WERI-Rb-1 (cell line): ENCODE data around the gene CRACR2A.

Experiments used
- DNase-seq: peaks from one replicate; pipeline ENCODE4 v3.0.0-alpha.2; 2020
- H3K27ac ChIP-seq: fragments of 250-450 bp; sonication (Bioruptor Pico); 2 replicates; pipeline ENCODE4 v1.5.1; 2020; ENCODE audit warnings: mild to moderate bottlenecking, moderate library complexity
- H3K27me3 ChIP-seq: fragments of 250-450 bp; sonication (Bioruptor Pico); 2 replicates; pipeline ENCODE4 v1.5.1; 2021; ENCODE audit warnings: mild to moderate bottlenecking, low read depth, moderate library complexity; ENCODE audit not compliant: insufficient read depth, severe bottlenecking
- H3K36me3 ChIP-seq: fragments of 250-450 bp; sonication (Bioruptor Pico); 2 replicates; pipeline ENCODE4 v1.5.1; 2020; ENCODE audit warnings: mild to moderate bottlenecking, moderate library complexity
- H3K4me3 ChIP-seq: 2 replicates; pipeline ENCODE4 v1.5.1; 2011; ENCODE audit warnings: low read depth, mild to moderate bottlenecking, control low read depth, low read length
- H3K9me3 ChIP-seq: fragments of 250-450 bp; sonication (Bioruptor Pico); 2 replicates; pipeline ENCODE4 v1.5.1; 2021; ENCODE audit warnings: mild to moderate bottlenecking, moderate library complexity; ENCODE audit not compliant: severe bottlenecking
- TF ChIP-seq, protein P1 (sequence below): IDR thresholded peaks from 2 replicates; pipeline ENCODE4 v1.5.1; 2011; ENCODE audit warnings: low read depth, mild to moderate bottlenecking, control low read depth, inconsistent platforms, low read length

The CRACR2A gene

DNA sequence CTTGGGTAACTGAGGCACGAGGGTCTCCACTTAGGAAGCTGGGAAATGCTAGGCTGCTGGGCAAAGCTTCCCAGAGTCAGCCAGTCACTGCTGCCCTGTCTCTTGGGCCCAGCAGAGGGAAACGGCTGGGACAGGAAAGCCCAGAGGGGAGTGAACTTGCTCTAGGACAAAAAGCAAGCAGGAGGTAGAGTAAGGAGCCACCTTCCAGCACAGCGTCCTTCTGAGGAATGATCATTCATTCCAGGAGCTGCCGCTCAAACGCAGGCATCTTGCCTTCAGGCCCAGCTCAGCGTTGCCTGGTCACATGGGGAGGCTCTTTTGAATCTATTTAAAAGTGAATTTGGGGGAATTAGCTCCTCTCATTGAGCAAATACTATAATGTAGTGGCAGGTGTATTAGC, 118.6 kb downstream of the CRACR2A start:
- H3K27me3 ChIP-seq, result no peaks in the 10 kb centered on the region
- DNase-seq, result no peak
- H3K36me3 ChIP-seq, result no peaks in the 10 kb centered on the region
- no peak overlapping the region for H3K4me3 ChIP-seq
- TF ChIP-seq, protein P1, sequence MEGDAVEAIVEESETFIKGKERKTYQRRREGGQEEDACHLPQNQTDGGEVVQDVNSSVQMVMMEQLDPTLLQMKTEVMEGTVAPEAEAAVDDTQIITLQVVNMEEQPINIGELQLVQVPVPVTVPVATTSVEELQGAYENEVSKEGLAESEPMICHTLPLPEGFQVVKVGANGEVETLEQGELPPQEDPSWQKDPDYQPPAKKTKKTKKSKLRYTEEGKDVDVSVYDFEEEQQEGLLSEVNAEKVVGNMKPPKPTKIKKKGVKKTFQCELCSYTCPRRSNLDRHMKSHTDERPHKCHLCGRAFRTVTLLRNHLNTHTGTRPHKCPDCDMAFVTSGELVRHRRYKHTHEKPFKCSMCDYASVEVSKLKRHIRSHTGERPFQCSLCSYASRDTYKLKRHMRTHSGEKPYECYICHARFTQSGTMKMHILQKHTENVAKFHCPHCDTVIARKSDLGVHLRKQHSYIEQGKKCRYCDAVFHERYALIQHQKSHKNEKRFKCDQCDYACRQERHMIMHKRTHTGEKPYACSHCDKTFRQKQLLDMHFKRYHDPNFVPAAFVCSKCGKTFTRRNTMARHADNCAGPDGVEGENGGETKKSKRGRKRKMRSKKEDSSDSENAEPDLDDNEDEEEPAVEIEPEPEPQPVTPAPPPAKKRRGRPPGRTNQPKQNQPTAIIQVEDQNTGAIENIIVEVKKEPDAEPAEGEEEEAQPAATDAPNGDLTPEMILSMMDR, result no peak
- H3K27ac ChIP-seq, result no peak overlapping the region
- H3K9me3 ChIP-seq, result no peaks in the 10 kb centered on the region

- no peak for DNase-seq
- Histone ChIP-seq H3K27me3 (no peaks in the 10 kb centered on the region), H3K36me3 (no peaks in the 10 kb centered on the region), H3K9me3 (no peaks in the 10 kb centered on the region), H3K4me3 (no peak overlapping the region), H3K27ac (peak overlapping the region; percentile 57)
- TF ChIP-seq, protein P1, result no peak
Observed at GRCh38 chr12:3633396-3633795, 119.5 kb downstream of the CRACR2A start.

DNA sequence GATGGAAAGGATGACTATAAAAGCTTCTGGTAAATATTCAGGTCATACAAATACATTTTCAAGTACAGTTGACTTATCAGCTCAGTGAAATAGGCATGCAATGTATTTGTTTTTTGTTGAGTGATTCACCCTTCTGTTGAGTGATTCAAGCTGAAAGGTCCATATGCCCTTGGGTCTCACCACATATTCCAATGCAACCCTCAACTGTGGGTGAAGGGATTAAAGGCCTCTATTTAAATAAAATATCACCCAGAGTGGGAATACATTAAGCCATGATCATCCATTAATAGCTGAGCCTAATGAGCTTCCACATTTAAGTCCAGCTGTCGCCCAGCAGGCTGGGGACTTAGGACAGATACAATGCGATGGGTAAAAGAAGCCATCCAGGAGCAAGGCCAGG, 120.2 kb downstream of the CRACR2A start:
- TF ChIP-seq, protein P1, result 0 out of 2 replicates have a peak, but pooled peaks have one; percentile 14
- DNase-seq, result peak; percentile 80
- Histone ChIP-seq H3K27ac (peak overlapping the region; percentile 57), H3K4me3 (no peak overlapping the region), H3K27me3 (no peaks in the 10 kb centered on the region), H3K36me3 (no peaks in the 10 kb centered on the region), H3K9me3 (no peaks in the 10 kb centered on the region)

GRCh38 chr12:3632256-3632655, 120.7 kb downstream of the CRACR2A start:
- Histone ChIP-seq H3K36me3 (no peaks in the 10 kb centered on the region), H3K27me3 (no peaks in the 10 kb centered on the region), H3K27ac (peak overlapping the region; percentile 57), H3K9me3 (no peaks in the 10 kb centered on the region), H3K4me3 (no peak overlapping the region)
- DNase-seq, result no peak
- TF ChIP-seq, protein P1, result no peak

DNA sequence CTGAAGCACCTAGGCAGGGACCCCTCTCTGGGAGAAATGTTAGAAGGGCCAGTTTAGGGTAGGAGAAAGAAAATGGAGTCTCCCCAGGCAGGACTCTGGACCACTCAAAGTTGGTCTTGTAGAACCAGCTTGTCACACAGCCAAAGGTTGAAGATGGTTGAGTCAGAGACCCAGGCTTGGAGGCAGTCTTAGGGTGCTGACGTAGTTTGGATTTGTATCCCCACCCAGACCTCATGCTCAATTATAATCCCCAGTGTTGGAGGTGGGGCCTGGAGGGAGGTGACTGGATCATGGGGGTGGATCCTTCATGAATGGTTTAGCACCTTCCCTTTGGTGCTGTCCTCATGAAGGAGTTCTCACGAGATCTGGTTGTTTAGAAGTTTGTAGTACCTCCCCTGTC, 121.2 kb downstream of the CRACR2A start:
- Histone ChIP-seq H3K27me3 (no peaks in the 10 kb centered on the region), H3K4me3 (no peak overlapping the region), H3K36me3 (no peaks in the 10 kb centered on the region), H3K27ac (peak overlapping the region; percentile 57), H3K9me3 (no peaks in the 10 kb centered on the region)
- DNase-seq, result no peak
- TF ChIP-seq, protein P1, result no peak

DNA sequence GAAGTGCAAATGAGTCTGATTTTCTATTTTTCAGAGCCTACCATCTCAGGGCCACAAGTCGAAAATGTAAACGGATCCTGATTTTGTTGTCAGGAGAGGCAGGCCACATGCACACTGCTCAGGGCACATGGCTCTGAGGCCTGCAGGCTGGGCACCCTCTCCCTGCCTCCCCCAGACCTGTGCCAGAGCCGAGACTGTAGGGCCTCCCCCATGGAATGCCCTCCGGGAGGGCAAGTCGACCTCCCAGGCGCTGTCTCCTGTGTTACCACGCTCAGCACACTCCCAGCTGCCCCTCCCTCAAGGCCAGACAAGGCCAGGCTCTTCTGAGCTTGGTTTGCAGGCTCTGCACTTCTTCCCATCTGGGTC, 121.7 kb downstream of the CRACR2A start:
- Histone ChIP-seq H3K36me3 (peaks cover 3% of the 10 kb centered on the region; the same call in 1 of the 2 replicates), H3K4me3 (no peak overlapping the region), H3K9me3 (no peaks in the 10 kb centered on the region), H3K27me3 (no peaks in the 10 kb centered on the region), H3K27ac (no peak overlapping the region)
- no peak for DNase-seq
- TF ChIP-seq, protein P1, result no peak
